NOMO-1 treated with DMSO at 0.1 percent for 48 hours (cell line): ENCODE results near the gene TRPC1.
A peak's percentile ranks its signal among the peaks of the same experiment; 100 is the strongest.

Experiments used
- DNase-seq: peaks from one replicate; lab custom pipeline; 2025; ENCODE audit not compliant: unreplicated experiment; lab: John Stamatoyannopoulos, UW

Gene TRPC1

DNA sequence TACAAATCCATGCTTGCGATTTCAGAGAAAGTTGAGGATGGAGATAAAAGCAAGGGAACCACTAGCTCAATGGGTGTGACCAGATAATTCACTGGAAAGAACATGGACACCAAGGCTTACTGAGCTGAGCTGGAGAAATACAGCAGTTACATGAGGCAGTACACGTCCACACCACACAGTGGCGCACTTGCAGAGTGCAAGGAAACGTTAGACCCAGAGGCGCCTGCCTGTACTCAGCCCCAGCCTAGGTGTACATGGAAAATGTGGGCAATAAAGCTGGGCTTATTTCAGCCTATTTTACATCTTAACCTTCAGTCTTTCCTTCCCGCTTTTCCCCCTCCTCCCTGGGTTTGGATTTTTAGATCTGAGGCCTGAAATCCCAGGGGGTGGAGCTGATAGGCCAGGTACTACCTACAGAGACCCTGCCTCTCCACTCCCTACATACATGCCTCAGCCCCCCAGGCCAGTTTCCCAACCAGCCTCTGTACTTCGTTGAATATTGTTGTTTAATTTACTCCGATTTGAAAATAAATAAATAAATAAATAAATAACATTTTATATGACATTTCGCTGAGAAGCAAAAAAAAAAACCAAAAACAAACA lies 105.0 kb downstream of the TRPC1 start:
- peak; percentile 76 for DNase-seq

DNA sequence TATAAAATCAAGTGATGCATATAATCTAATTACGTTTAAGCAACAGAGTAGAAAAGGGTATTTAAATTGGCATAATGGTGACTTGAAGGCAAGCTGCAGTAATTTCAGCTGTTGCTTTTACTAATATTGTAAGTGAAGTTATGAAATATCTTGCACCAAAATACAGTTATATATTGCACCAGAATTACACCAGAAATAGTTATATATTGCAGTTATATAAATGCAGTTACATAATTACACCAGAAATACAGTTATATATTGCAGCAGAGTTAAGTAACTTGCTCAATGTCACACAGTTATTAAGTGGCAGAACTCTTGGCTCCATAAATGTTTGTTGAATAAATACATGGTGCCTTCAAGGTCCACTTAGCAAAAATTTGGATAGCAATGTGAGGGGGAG lies 113.7 kb downstream of the TRPC1 start:
- peak; percentile 52 for DNase-seq

DNA sequence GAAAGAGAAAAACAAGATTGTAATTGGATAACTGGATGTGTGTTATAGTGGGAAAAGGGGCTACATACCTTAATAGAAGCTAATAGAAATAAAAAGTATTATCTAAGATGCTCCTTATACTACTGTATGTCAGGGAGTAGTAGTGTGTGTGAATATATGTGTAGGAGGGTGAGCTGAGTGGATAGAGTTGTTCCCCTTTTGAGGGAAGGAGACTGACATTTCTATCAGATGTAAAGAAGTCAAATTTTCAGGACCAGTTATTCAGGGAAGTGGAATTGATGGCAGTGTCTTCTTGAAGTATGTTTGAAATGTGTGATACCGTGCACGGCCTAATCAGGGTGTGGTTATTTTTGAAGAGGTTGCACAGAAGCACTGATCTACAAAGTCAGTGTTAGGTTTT lies 116.0 kb downstream of the TRPC1 start:
- no peak for DNase-seq

DNA sequence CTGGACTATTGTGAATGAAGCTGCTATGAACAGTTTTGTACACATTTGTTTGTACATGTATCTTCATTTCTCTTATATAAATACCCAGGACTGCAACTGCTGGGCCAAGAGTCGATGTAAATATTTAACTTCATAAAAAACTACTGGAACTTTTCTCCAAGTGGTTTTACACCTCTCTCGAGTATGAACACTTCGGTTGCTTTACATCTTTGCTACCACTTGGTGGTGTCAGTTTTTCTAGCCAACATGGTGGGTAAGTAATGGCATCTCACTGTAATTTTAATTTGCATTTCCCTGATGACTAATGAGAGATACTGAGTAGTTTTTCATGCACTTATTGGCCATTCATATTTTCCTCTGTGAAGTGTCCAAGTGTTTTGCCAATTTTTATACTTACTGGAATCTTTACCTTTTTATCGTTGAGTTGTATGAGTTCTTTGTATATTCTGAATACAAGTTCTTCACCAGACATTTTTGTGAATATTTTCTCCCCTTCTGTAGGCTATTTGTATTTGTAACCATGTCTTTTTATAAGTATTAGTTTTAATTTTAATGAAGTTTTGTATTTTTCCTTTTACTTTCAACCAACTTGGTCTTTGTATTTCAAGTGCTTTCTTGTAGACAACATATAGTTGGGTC lies 120.6 kb downstream of the TRPC1 start:
- DNase-seq = peak; percentile 38

DNA sequence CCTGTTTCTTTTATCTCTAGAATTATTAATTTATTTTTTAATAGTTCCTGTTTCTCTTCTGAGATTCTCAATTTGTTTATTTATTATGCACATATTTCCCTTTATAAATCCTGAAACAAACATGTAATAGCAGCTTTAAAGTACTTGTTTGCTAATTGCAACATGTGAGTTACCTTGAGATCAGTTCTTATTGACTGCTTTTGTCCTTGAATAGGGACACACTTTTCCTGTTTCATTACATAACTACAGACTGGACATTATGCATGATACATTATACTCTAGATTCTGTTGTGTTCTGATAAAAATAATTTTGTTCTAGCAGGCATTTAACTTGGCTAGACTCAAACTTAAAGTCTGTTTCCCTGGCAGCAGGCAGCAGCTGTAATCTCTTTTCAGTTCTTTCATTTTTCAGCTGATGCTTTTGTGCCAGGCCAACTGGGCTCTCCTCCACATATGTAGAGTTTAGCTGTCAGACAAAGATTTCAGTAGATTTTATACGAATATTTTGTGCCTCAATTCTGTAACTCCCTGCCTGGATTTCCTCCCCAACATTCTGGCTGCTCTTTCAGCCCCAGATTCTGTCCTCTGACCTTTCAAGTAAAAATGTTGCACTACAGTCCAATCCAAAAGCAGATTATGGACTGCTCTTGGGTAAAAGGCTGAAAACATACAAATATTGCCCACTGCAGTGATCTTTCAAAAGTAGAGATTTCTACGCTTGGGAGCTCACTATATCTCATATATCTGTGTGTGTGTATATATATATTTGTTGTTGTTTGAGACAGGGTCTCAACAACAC lies 123.1 kb downstream of the TRPC1 start:
- no peak for DNase-seq

DNA sequence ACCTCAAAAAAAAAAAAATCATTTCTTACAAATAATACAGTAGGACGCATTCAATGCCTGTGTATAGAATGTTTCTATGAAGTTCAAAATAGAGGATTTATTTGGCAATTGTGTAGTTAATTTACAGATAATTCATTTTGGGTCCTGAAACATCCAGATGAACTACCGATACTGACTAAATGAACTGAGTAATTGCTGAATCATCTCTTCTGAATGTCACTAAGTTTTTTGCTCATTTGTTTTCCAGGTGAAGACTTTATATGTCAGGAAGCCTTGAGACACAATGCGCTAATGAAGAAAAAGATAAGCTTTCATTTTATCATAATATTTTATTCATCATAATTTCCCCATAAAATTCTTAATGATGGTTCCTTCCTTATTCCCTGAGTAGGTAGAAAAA lies 125.3 kb downstream of the TRPC1 start:
- no peak for DNase-seq

DNA sequence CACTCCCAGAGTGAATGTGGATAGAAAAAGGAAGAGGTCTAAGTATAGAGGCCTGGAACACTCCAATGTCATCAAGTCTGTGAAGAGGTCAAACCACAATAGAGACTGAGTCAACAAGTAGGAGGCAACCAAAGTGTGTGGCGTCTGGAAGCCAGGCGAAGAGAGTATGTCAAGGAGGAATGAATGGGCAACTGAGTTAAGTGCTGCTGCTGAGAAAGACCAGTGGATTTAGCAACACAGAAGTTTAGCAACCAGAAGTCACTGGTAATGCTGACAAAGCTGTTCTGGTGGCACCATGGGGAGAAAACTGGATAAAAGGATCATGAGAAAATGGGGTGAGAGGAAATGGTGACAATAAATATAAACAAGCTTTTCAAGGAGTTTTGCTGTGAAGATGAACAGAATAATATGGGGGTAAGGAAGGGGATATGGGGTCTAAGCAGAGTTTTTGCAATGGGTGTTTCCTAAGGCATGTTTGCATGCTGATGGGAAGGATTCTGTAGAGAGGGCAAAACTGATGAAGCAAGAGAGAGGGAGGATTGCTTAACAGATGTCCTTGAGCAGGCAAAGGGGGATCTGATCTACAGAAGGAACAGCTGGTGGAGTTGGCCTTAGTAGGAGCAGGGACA lies 126.7 kb downstream of the TRPC1 start:
- peak; percentile 98 for DNase-seq

DNA sequence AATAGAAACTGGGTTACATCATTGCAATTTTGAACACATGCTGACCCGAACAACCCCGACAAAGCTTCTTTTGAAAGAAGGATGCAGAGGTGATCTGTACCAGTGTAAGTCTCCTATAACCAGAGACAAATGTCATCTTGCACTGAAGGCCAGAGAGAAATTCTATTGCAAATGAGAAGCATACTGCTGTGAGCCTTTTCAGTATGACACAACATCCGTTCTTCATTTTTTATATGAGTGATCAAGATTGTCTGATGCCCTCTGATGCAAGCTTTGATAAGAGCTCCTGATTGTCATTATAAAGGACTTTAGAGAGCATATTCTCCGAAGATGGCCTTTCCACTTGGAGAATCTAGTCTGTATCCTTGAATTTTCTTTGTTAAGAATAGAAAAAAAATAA lies 128.2 kb downstream of the TRPC1 start:
- DNase-seq = peak; percentile 34

DNA sequence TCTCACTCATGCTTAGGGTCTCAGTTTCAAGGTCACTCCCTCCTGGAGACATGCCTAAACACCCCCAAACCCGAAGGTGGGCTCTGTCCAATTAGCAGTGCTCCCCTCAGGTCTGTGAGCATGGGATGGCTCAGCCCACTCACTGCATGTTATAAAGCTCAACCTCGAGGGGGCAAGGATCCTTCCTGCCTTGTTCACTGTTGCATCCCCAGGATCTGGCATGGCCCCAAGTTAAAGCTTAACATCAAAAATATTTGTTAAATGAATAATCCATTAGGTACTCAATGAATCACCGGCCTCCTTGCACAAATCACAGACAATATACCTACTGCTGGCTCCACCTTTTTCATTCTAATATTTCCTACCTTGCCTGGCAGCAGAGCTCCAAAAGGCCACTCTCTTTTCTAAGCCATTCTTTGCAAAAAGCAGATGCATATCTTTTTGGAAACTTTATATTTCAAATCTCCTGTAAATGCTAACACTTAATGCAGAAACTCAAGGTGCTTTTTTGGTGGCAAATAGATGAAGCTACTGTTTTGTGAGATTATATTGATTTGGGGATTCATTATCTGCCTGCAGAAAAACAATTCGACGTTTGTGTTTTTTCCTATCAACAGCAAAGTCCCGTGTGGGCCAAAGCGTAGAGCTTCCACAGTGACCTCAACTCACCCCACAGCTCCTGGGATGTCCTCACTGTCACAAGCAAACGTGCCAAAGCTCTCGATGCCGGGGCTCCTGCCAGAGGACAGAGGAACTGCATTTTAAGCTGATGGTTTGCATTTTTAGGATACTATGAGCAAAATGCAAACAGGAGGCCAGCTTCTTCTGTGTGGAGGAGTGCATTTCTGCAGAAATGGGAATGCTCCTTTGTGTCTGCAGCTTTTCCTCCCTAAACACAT lies 129.7 kb downstream of the TRPC1 start:
- DNase-seq = no peak

DNA sequence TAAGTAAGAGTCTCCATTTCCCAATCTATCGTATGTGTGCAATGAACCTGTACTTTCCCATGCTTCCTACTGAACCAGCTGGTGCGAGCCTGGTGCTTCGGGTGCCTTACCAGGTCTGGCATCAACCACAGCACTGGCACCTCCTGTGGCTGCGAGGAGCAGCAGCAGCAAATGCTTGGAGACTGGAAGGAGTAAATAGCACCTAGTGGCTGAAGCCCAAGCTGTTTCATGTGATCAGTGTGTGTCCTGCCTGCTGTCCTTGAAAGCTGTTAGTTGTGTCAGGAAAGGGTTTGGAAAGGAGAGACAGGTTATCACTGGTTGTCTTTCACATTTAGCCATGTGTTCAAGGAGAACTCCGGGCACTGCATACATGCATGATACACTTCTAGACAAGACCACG lies 133.2 kb downstream of the TRPC1 start:
- DNase-seq = no peak
